Measurements from ENCODE around the gene GRB14. TPM values are rescaled to one million over a fixed set of nuclear protein-coding genes. Genes with fewer than 3 reads are reported as not detected.

GRB14 gene
- total RNA-seq, 2 donors from 2014 or later, result 1.7 to 2.0 TPM

- Histone ChIP-seq H3K36me3 (no peaks in the 10 kb centered on the region), H3K4me3 (no peak overlapping the region), H3K9ac (ENCODE audit: low read depth in 2 of 2, low read length in 2 of 2) (no peak overlapping the region), H3K9me3 (no peaks in the 10 kb centered on the region), H3K4me1 (no peaks in the 10 kb centered on the region), H3K27me3 (no peaks in the 10 kb centered on the region), H3K27ac (no peak overlapping the region)
- TF ChIP-seq CTCF (IDR thresholded peaks at IDR 0.05), result no peak
- intact Hi-C loops (cut with DNase I), result no loop called here
- no peak for DNase-seq
Observed at GRCh38 chr2:164565359-164565758, 55.9 kb downstream of the GRB14 start.

DNA sequence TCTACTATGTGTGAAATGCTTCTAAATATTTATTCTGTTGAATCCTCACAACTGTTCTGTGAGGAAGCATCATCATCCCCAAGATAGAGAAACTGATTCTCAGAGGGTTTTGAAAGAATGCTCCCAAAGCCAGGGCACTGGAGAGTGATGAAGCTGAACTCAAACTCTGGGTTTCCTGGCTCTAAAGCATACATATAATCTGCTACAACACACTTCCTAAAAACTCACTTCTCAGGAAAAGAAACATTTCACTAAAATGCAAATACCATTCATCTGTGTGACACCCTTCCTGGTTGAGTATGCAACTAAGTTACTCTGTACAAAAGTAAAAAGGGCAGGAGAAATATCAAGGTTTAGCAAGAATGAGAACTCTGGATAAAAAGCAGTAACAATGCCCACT lies 58.6 kb downstream of the GRB14 start:
- Histone ChIP-seq H3K27ac (no peak overlapping the region), H3K9me3 (no peaks in the 10 kb centered on the region), H3K27me3 (no peaks in the 10 kb centered on the region), H3K4me3 (no peak overlapping the region), H3K36me3 (no peaks in the 10 kb centered on the region), H3K4me1 (no peaks in the 10 kb centered on the region), H3K9ac (ENCODE audit: low read depth in 2 of 2, low read length in 2 of 2) (no peak overlapping the region)
- no peak for DNase-seq
- TF ChIP-seq CTCF (IDR thresholded peaks at IDR 0.05), result no peak
- intact Hi-C loops (cut with DNase I), result loop anchor here (5.0 kb wide), 1 partner anchor 155 kb away; no protein-coding TSS in a partner anchor

DNA sequence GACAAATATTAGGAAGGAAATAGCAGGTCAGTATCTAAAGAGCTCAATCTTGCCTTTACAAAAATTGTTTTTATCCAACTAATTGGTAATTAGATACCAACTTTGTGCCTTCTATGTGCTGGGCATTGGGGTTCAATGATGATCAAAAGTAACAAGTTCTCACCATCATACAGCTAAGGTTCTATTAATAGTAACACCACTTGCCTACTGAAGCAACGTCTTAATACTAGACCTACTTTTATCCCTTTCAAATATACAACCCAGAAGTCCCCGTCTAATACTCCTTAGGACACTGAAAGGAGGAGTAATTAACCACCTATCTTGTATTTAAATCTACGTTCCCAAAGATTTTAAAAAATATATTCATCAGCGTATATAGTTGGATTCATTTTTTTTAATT lies 59.3 kb downstream of the GRB14 start:
- no peaks in the 10 kb centered on the region for H3K4me1 ChIP-seq
- no peaks in the 10 kb centered on the region for H3K36me3 ChIP-seq
- no peak overlapping the region for H3K4me3 ChIP-seq
- no peaks in the 10 kb centered on the region for H3K27me3 ChIP-seq
- intact Hi-C loops (cut with DNase I), result loop anchor here (5.0 kb wide), 1 partner anchor 155 kb away; no protein-coding TSS in a partner anchor
- no peaks in the 10 kb centered on the region for H3K9me3 ChIP-seq
- H3K27ac ChIP-seq, result no peak overlapping the region
- DNase-seq, result no peak
- no peak overlapping the region for H3K9ac ChIP-seq (ENCODE audit: low read depth in 2 of 2, low read length in 2 of 2)
- no peak for TF ChIP-seq CTCF (IDR thresholded peaks at IDR 0.05)

- H3K27ac ChIP-seq, result no peak overlapping the region
- no peaks in the 10 kb centered on the region for H3K9me3 ChIP-seq
- no peak for TF ChIP-seq CTCF (IDR thresholded peaks at IDR 0.05)
- intact Hi-C loops (cut with DNase I), result loop anchor here (5.0 kb wide), 1 partner anchor 156 kb away; no protein-coding TSS in a partner anchor
- DNase-seq, result no peak
- no peaks in the 10 kb centered on the region for H3K36me3 ChIP-seq
- no peaks in the 10 kb centered on the region for H3K4me1 ChIP-seq
- H3K4me3 ChIP-seq, result no peak overlapping the region
- H3K27me3 ChIP-seq, result no peaks in the 10 kb centered on the region
- H3K9ac ChIP-seq (ENCODE audit: low read depth in 2 of 2, low read length in 2 of 2), result no peak overlapping the region
Observed at GRCh38 chr2:164561416-164561815, 59.9 kb downstream of the GRB14 start.

DNA sequence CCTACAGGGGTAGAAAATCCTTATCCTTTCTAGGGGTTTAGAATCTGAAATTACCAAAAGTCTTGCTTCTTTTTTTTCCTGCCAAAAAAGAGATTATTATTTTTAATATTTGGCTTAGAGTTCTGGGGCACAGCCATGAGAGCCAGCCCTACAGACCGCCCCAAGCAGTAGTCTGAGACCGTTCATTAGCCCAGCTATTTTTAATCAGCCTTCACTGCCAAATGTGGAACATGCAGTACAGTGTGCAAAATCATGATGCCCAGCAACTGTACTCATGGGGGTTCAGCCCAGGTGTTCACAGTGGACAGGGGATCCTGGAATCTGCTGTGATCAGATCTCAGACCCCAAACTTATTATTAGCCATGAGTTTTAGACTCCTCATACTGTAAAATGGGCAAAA lies 60.4 kb downstream of the GRB14 start:
- H3K36me3 ChIP-seq, result no peaks in the 10 kb centered on the region
- no peak for DNase-seq
- TF ChIP-seq CTCF (IDR thresholded peaks at IDR 0.05), result no peak
- intact Hi-C loops (cut with DNase I), result loop anchor here (5.0 kb wide), 1 partner anchor 156 kb away; no protein-coding TSS in a partner anchor
- no peaks in the 10 kb centered on the region for H3K9me3 ChIP-seq
- no peaks in the 10 kb centered on the region for H3K27me3 ChIP-seq
- H3K27ac ChIP-seq, result no peak overlapping the region
- no peak overlapping the region for H3K9ac ChIP-seq (ENCODE audit: low read depth in 2 of 2, low read length in 2 of 2)
- H3K4me1 ChIP-seq, result no peaks in the 10 kb centered on the region
- H3K4me3 ChIP-seq, result no peak overlapping the region

Data from colonic mucosa (tissue), 4 donors.